ENCODE results near the gene CD8B2. TPM values are rescaled to one million over a fixed set of nuclear protein-coding genes. Genes with fewer than 3 reads are reported as not detected.
"Not testable (repeated sequence)": the region's sequence is repeated elsewhere in the genome, so short reads cannot be mapped to it uniquely, and the experiment has no call there.

Gene CD8B2
- total and polyA plus RNA-seq, 2 donors (not counting 1 experiment from before 2014, with no cell fraction given): not detected

DNA sequence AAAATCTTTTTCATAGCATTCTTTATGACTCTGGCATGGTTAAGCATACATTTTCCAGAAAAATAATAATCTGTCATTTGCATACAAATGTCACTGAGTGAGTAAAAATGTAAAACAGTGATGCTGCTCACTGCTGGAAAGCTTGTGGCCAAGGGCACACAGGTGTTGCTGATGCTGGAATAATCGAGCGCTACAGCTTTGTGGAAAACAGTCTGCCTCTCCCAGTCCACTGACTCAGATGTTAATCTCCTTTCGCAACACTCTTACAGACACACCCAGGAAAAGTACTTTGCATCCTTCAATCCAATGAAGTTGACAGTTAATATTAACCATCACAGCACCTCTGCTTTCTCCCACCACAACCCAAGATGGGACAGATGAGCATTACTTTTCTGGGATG, 27.7 kb downstream of the CD8B2 start:
- H3K27me3 ChIP-seq (replicated peaks in 1 of 4; ENCODE audit: control extremely low read depth in 1 of 4, control insufficient read depth in 3 of 4, insufficient read depth in 4 of 4, low read length in 3 of 4); H3K27me3 Mint-ChIP-seq; H3K9me3 Mint-ChIP-seq (ENCODE audit: insufficient read depth); H3K4me2 ChIP-seq (replicated peaks; ENCODE audit: low read depth, low read length, poor library complexity, severe bottlenecking); H3K27ac Mint-ChIP-seq; H3K4me1 ChIP-seq (ENCODE audit: control insufficient read depth in 2 of 2, insufficient read depth in 2 of 2, low read length in 2 of 2); H3K27ac ChIP-seq (ENCODE audit: low read length in 2 of 2); H2AFZ ChIP-seq (ENCODE audit: insufficient read depth, low read depth, low read length, poor library complexity, severe bottlenecking); H3K9me3 ChIP-seq (ENCODE audit: control extremely low read depth in 1 of 3, control insufficient read depth in 2 of 3, insufficient read depth in 1 of 3, low read length in 2 of 3); H3K36me3 ChIP-seq (replicated peaks in 1 of 2; ENCODE audit: control extremely low read depth in 1 of 2, control insufficient read depth in 1 of 2, extremely low read depth in 1 of 2, insufficient read depth in 2 of 2, low read length in 1 of 2); ATAC-seq (ENCODE audit: low read depth); CTCF ChIA-PET; H3K4me3 Mint-ChIP-seq; H3K79me2 ChIP-seq (ENCODE audit: control insufficient read depth, insufficient read depth, low read length); intact Hi-C loops (cut with micrococcal nuclease); H3K9ac ChIP-seq (ENCODE audit: low read length); H3K4me3 ChIP-seq (ENCODE audit: control extremely low read depth in 1 of 5, extremely low read depth in 1 of 5, insufficient read depth in 1 of 5, low read depth in 2 of 5, low read length in 4 of 5); POLR2A ChIA-PET; DNase-seq; H4K20me1 ChIP-seq (ENCODE audit: control insufficient read depth, insufficient read depth, low read length, poor library complexity, severe bottlenecking); H3K4me1 Mint-ChIP-seq: not testable (repeated sequence)
- WGBS (ENCODE audit: insufficient coverage): 100% methylated on average over 3 of the region's 3 CpGs

GRCh38 chr2:106516436-106516835, 29.3 kb downstream of the CD8B2 start:
- no peaks in the 10 kb centered on the region for H3K79me2 ChIP-seq (ENCODE audit: control insufficient read depth, insufficient read depth, low read length)
- Mint-ChIP-seq H3K4me3 (no peak overlapping the region), H3K4me1 (no peaks in the 10 kb centered on the region), H3K9me3 (ENCODE audit: insufficient read depth) (no peaks in the 10 kb centered on the region), H3K27ac (no peak overlapping the region), H3K27me3 (no peaks in the 10 kb centered on the region)
- H3K9me3 ChIP-seq (ENCODE audit: control extremely low read depth in 1 of 3, control insufficient read depth in 2 of 3, insufficient read depth in 1 of 3, low read length in 2 of 3): no peaks in the 10 kb centered on the region
- H2AFZ ChIP-seq (ENCODE audit: insufficient read depth, low read depth, low read length, poor library complexity, severe bottlenecking): no peak overlapping the region
- DNase-seq (no peak), ATAC-seq (ENCODE audit: low read depth) (no peak)
- no peak overlapping the region for H3K4me2 ChIP-seq (replicated peaks; ENCODE audit: low read depth, low read length, poor library complexity, severe bottlenecking)
- no peaks in the 10 kb centered on the region for H4K20me1 ChIP-seq (ENCODE audit: control insufficient read depth, insufficient read depth, low read length, poor library complexity, severe bottlenecking)
- no peaks in the 10 kb centered on the region for H3K4me1 ChIP-seq (ENCODE audit: control insufficient read depth in 2 of 2, insufficient read depth in 2 of 2, low read length in 2 of 2)
- no peak overlapping the region for H3K9ac ChIP-seq (ENCODE audit: low read length)
- H3K36me3 ChIP-seq (replicated peaks in 1 of 2; ENCODE audit: control extremely low read depth in 1 of 2, control insufficient read depth in 1 of 2, extremely low read depth in 1 of 2, insufficient read depth in 2 of 2, low read length in 1 of 2): no peaks in the 10 kb centered on the region
- ChIA-PET CTCF (no interaction called here), POLR2A (no interaction called here)
- no peaks in the 10 kb centered on the region for H3K27me3 ChIP-seq (replicated peaks in 1 of 4; ENCODE audit: control extremely low read depth in 1 of 4, control insufficient read depth in 3 of 4, insufficient read depth in 4 of 4, low read length in 3 of 4)
- no peak overlapping the region for H3K4me3 ChIP-seq (ENCODE audit: control extremely low read depth in 1 of 5, extremely low read depth in 1 of 5, insufficient read depth in 1 of 5, low read depth in 2 of 5, low read length in 4 of 5)
- intact Hi-C loops (cut with micrococcal nuclease): no loop called here
- TF ChIP-seq CTCF (IDR thresholded peaks at IDR 0.05) (no peak), EZH2 (IDR thresholded peaks at IDR 0.05; ENCODE audit: borderline replicate concordance, insufficient read depth, low read depth, low read length, poor library complexity, severe bottlenecking) (no peak)
- WGBS (ENCODE audit: insufficient coverage): 33% methylated on average over 1 of the region's 4 CpGs
- no peak overlapping the region for H3K27ac ChIP-seq (ENCODE audit: low read length in 2 of 2)
